ENCODE measurements around the gene CLASRP.
A peak's percentile ranks its signal among the peaks of the same experiment; 100 is the strongest.

The CLASRP gene

DNA sequence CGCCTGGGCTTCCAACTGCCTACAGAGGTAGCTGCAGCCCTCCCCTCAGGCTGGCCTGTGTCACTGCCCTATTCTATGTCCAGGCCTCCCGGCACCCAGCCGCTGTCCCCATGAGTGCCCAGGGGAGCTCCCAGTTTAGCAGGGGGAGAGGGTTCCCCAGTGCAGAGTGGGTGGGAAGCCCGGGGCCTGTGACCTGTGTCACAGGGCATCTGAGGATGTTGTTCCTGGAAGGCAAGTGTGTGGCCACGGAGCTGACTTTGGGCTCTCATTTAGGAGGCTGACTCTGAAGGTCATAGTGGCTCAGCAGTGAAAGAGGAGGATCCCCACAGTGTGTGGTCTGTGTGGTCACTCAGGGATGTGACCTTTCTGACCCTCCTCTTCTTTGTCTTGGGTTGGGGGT lies 79.3 kb downstream of the CLASRP start:
- TF ChIP-seq, protein P1, sequence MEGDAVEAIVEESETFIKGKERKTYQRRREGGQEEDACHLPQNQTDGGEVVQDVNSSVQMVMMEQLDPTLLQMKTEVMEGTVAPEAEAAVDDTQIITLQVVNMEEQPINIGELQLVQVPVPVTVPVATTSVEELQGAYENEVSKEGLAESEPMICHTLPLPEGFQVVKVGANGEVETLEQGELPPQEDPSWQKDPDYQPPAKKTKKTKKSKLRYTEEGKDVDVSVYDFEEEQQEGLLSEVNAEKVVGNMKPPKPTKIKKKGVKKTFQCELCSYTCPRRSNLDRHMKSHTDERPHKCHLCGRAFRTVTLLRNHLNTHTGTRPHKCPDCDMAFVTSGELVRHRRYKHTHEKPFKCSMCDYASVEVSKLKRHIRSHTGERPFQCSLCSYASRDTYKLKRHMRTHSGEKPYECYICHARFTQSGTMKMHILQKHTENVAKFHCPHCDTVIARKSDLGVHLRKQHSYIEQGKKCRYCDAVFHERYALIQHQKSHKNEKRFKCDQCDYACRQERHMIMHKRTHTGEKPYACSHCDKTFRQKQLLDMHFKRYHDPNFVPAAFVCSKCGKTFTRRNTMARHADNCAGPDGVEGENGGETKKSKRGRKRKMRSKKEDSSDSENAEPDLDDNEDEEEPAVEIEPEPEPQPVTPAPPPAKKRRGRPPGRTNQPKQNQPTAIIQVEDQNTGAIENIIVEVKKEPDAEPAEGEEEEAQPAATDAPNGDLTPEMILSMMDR (IDR thresholded peaks at IDR 0.05; ENCODE audit: extremely low read depth, missing control alignments) = no peak
- DNase-seq (ENCODE audit: low spot score) = no peak

DNA sequence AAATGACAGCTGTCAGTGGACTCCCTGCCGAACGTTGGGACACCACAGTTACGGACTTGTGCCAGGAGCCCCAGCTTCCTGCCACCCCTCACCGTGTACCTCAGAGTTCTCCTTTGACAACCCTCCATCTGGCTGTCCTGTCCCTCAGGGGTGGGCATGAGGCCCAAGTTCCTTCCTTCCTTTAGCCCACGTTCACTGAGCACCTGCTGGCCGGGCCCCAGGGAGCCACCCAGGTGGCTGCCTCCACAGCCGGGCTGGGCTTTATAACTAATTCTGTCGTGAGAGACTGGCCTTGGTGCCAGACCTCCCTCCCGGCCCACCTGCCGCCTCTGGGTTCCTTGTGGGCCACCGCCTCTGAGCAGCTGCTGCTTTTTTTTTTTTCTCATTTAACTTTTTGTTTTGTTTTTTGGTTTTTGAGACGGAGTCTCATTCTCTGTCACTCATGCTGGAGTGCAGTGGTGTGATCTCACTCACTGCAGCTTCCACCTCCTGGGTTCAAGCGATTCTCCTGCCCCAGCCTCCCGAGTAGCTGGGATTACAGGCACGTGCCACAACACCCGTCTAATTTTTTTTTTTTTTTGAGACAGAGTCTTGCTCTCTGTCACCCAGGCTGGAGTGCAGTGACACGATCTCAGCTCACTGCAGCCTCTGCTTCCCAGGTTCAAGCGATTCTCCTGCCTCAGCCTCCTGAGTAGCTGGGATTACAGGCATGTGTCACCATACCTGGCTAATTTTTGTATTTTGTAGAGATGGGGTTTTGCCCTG lies 79.9 kb downstream of the CLASRP start:
- DNase-seq (ENCODE audit: low spot score) = peak; percentile 64

DNA sequence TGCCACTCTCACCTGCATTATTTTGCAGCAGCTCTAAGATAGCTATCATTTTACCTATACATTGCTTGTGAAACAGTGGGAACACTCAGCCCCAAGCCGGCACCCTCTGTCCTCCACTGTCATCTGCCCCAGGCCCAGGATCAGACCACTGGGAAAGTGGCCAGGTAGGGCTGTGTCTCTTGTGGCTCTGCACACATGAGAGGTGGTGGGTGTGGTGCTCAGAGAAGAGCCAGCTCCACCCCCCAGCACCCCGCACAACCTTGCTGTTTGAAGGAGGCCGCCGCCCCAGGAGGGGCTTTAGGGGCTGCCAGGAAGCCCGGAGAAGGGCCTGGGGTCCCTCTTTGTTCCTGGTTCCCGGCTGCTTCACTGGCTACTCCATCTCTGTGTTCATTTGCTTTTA lies 80.7 kb downstream of the CLASRP start:
- TF ChIP-seq, protein P1 (IDR thresholded peaks at IDR 0.05; ENCODE audit: extremely low read depth, missing control alignments) = no peak
- DNase-seq (ENCODE audit: low spot score) = no peak
